Measurements from ENCODE around the gene ASGR1.
"Not testable (repeated sequence)": the region's sequence is repeated elsewhere in the genome, so short reads cannot be mapped to it uniquely, and the experiment has no call there.

Gene ASGR1

GRCh38 chr17:7184647-7185046 is 5.5 kb upstream of the ASGR1 start:
- DNase-seq = no peak

- DNase-seq = peak; percentile 5
These were observed 4.9 kb upstream of the ASGR1 start for GRCh38 chr17:7184091-7184488.

GRCh38 chr17:7183433-7184090 is 4.4 kb upstream of the ASGR1 start:
- no peak for DNase-seq

GRCh38 chr17:7182101-7182500 is 2.9 kb upstream of the ASGR1 start:
- DNase-seq = not testable (repeated sequence)

GRCh38 chr17:7178973-7179316 is 225 bp downstream of the ASGR1 start:
- no peak for DNase-seq

GRCh38 chr17:7177954-7178477 is 1.2 kb downstream of the ASGR1 start:
- no peak for DNase-seq

GRCh38 chr17:7177191-7177953 is 1.8 kb downstream of the ASGR1 start:
- DNase-seq = peak; percentile 49

- DNase-seq = no peak
These were observed 2.4 kb downstream of the ASGR1 start for GRCh38 chr17:7176841-7177190.

- no peak for DNase-seq
These were observed 2.9 kb downstream of the ASGR1 start for GRCh38 chr17:7176107-7176840.

- no peak for DNase-seq
These were observed 3.8 kb downstream of the ASGR1 start for GRCh38 chr17:7175330-7175733.

GRCh38 chr17:7174603-7175326 is 4.4 kb downstream of the ASGR1 start:
- DNase-seq = no peak

GRCh38 chr17:7173687-7174602 is 5.2 kb downstream of the ASGR1 start:
- no peak for DNase-seq

- not testable (repeated sequence) for DNase-seq
These were observed 6.5 kb downstream of the ASGR1 start for GRCh38 chr17:7172522-7173191.

- DNase-seq = not testable (repeated sequence)
These were observed 9.6 kb downstream of the ASGR1 start for GRCh38 chr17:7169565-7169908.

- DNase-seq = not testable (repeated sequence)
These were observed 10.2 kb downstream of the ASGR1 start for GRCh38 chr17:7168841-7169564.

GRCh38 chr17:7167832-7168231 is 11.3 kb downstream of the ASGR1 start:
- DNase-seq = no peak

GRCh38 chr17:7166873-7167272 is 12.3 kb downstream of the ASGR1 start:
- DNase-seq = no peak

- not testable (repeated sequence) for DNase-seq
These were observed 19.6 kb downstream of the ASGR1 start for GRCh38 chr17:7159571-7159970.

GRCh38 chr17:7158424-7158823 is 20.7 kb downstream of the ASGR1 start:
- DNase-seq = not testable (repeated sequence)

- no peak for DNase-seq
These were observed 22.7 kb downstream of the ASGR1 start for GRCh38 chr17:7156342-7156940.
